Activated CD8-positive, alpha-beta memory T cell treated with anti-CD3 and anti-CD28 coated beads for 1 hour (primary cell): ENCODE results near the gene ZC3HAV1.
"Not testable (repeated sequence)": the region's sequence is repeated elsewhere in the genome, so short reads cannot be mapped to it uniquely, and the experiment has no call there.

Experiments used
- DNase-seq, 2 donors: peaks; one replicate each; pipeline ENCODE4 v3.0.0-alpha.2; 2020; ENCODE audit warnings: low read depth in 1 of 2; ENCODE audit errors: extremely low read depth in 1 of 2

Gene ZC3HAV1

DNA sequence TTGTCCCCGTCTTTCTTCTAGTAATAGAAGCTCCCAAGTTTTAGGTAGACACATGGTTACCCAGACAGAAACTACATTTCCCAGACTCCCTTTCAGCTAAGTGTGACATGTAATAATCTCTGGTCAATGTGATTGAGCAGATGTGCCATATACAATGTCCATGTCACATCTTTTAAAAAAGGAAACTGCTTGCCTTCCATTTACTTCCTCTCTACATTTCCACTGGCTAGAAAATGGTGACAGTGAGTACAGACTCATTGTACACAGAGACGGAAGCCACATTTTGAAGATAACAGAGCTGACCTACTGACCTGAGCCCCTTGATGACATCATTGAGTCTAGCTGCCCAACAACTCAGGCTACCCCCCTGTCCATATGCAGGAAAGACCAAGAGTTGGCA lies 21.3 kb downstream of the ZC3HAV1 start:
- no peak for DNase-seq

DNA sequence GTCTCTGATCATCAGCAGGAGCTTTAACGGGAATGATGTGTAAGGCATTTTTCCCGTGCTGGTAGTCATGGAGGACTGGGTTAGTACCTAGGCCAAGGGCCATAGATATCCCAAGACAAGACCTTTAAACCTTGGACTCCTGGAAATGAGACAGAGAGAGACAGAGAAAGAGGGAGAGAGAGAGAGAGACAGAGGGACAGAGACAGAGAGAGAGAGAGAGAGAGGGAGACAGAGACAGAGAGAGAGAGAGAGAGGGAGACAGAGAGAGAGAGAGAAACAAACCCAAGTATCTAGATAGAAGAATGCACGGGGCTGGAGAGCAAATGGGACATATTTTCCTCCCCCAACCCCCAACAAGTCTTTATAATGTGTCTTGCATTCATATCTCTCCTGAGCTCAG lies 22.3 kb downstream of the ZC3HAV1 start:
- DNase-seq: no peak

- DNase-seq: no peak
These were observed 23.1 kb downstream of the ZC3HAV1 start for GRCh38 chr7:139086454-139086853.

DNA sequence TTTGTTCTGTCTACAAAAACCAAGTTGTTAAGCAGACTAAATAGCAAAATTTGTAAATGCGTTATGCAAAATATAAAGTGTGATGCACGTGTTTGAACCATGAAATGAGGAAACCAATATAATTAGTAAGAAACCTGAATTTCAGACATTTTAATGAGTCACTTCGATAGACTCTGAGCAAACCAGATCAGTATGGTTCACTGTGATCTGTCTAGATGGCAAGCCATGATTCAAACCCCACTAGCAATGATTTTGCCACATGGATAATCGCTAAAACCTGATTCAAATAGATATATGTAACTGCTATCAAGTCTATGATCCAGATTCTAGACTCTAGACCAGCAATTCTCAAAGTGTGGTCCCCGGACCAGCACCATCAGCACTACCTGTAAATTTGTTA lies 24.8 kb downstream of the ZC3HAV1 start:
- DNase-seq: no peak

GRCh38 chr7:139081584-139081983 lies 27.9 kb downstream of the ZC3HAV1 start:
- DNase-seq: no peak

GRCh38 chr7:139080905-139081304 lies 28.6 kb downstream of the ZC3HAV1 start:
- DNase-seq: no peak

- DNase-seq: no peak
These were observed 29.7 kb downstream of the ZC3HAV1 start for GRCh38 chr7:139079861-139080260.

DNA sequence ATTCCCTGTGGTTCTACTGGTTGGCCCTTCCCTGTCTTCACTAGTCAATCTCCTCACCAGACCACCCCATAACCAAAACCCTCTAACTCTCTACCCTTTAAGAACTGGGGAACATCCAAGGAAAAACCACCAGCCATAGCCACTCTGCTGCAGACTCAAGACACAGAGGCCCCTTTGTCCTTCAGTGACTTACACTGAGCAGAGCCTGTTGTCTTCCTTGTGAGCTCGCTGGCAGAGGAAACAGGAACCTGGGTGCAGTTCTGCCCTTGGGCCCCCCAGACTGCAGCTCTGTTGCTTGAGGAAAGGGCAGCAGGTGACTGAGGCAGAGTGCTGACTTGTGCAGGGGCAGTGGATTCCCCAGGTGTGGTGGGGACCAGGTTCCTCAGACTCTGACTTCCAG lies 30.6 kb downstream of the ZC3HAV1 start:
- no peak for DNase-seq

- no peak for DNase-seq
These were observed 31.1 kb downstream of the ZC3HAV1 start for GRCh38 chr7:139078399-139078798.

DNA sequence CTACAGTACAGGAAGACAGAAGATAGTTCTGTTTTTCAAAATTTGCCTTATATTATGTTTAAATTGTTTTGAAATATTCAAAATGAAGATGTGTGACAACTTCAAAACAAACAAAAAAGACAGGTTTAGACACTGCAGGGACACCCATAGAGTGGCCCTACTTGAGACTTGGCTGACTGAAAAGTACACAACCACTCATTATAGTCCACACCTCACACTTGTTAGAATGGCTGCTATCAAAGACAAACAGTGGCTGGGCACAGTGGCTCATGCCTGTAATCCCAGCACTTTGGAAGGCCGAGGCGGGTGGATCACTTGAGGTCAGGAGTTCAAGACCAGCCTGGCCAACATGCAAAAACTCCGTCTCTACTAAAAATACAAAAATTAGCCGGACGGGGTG lies 31.8 kb downstream of the ZC3HAV1 start:
- DNase-seq: not testable (repeated sequence)

DNA sequence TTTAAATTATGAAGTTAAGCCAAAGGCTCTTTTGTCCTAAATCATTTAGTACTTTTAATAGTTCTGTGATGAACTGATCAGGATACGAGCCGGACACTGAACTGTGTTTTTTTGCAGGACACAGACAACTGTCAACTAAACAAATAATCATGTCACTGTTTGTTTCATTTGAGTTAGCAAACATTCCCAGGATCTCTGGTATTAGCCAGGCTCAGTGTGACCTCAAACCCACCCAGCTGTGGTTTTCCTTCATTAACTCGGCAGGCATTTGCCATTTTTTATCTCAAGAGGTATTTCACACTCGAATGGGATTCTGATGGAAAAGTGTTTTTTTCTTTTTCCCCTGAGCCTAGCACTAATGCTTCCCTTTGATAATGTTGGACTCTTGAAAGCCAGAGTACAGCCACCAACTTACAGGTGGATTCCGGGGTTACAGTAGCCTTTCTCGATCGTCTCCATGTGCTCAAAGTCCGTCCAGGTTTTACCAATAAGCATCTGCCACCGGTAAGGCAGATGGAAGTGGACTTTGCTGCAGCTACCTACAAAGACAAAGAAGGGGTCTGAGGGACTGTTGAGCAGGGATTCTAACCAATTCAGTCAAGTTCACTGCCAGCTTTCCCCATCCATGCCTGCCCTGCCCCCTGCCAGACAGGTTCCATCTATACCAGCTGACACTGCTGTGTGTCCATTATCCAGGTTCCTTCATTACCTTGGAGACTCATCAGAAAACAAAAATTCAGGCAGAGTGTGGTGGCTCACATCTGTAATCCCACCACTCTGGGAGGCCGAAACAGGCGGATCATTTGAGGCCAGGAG lies 33.4 kb downstream of the ZC3HAV1 start:
- DNase-seq: no peak

DNA sequence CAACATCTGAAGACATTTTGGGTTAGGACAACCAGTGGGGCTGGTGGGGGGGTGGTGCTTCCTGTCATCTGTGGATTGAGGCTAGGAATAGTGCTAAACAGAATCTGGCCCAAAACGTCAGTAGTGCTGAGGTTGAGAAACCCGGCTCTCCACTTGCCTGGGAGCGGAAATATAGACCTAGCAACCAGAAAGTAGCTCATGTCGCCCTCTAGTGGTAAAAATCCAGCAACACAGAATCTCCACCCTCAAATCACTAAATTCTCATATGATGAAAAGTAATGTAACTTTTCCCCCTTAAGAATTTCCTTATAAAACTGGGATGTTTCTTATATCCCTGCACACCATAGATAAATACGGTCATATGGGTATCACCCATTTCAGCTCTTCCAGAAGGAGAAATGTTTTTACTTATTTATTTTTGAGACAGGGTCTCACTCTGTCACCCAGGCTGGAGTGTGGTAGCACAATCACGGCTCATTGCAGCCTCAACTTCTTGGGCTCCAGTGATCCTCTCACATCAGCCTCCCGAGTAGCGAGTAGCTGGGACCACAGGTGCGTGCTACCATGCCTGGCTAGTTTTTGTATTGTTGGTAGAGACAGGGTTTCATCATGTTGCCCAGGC lies 34.4 kb downstream of the ZC3HAV1 start:
- peak; percentile 43 to 55 for DNase-seq

- DNase-seq: no peak
These were observed 36.7 kb downstream of the ZC3HAV1 start for GRCh38 chr7:139072796-139073195.

DNA sequence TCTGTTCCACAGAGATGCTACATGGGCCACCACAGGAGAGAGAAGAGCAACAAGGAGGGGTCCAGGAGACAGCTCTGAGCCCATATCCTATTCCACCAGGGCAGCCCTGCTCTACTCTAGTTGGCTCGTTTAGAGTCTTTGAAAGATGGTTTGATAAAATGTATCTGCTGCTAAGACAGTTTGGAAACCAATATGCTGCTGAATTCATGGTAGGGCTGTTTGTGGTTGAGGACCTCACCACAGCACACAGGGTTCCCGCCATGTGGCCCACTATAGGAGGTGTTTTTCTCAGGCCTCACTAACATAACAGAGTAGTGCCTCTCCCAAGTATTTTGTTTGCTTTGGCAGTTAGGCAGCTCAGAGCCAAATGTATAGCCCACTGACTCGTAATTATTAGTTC lies 37.8 kb downstream of the ZC3HAV1 start:
- no peak for DNase-seq

GRCh38 chr7:139068544-139069399 lies 40.7 kb downstream of the ZC3HAV1 start:
- DNase-seq: no peak

DNA sequence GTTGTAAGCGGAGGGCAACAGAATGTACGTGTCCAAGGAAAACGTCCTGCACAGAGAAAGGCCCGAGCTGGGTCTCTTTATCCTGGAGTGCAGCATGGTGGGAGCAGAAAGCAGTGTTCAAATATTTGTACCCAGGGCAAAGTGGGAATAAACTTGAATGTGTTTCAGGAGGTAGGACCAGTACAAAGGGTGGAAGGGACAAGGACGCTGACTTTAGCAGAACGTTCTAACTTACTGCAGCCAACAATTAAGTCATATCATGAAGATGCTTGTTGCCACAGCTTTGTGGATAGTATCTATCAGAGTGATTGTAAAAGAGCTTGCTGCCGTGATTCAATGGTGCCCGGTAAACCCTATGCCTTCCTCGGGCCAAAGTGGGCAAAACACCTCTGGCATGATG lies 43.2 kb downstream of the ZC3HAV1 start:
- no peak for DNase-seq

DNA sequence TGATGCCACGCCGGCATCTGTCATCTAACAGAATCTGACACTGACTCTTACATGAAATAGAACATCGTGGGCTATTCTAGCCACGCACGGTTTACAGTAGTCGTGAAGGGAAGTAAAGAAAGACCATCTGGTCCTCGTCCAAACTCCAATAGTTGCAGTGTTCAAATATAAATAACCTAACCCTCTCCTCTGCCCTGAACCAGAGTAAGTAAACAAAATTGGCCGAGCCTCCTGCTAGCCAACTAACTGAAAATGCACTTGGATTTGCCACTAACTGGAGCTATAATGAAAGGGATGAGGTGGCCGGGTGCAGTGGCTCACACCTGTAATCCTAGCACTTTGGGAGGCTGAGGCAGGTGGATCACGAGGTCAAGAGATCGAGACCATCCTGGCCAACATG lies 44.2 kb downstream of the ZC3HAV1 start:
- DNase-seq: no peak

DNA sequence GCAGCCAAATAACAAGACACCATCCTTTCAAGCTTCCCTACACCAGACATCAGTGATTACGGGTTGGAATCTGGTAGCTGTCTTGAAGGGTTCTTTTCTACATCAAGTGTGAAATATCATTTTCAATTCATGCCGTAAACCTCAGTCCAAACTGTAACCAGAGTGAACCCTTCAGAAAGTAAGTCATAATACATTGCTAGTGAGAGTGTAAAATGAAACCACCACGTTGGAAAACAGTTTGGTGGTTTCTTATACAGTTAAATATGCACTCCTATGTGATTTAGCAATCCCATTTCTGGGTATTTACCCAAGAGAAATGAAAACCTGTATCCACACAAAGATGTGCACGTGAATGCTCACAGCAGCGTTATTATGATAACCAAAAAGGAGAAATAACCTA lies 48.1 kb downstream of the ZC3HAV1 start:
- DNase-seq: no peak

GRCh38 chr7:139060695-139061237 lies 48.8 kb downstream of the ZC3HAV1 start:
- DNase-seq: no peak

DNA sequence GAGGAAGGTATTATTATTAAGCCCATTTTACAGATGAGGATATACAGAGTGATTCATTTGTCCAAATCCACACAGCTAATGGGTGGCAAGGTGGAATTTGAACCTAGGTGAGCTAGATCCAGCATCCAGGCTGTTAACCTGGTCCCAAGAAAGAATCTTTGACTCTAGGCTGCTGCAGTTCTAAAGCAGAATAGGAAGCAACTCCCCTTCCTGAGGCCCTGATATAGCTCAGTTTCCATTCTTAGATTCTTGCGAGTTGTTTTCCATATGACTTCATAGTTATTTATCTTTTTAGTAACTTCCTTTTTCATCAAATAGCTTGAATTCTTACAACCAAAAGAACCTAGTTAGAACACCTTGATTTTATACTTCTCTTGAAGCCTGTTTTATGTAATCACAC lies 49.6 kb downstream of the ZC3HAV1 start:
- DNase-seq: no peak

GRCh38 chr7:139058943-139059342 lies 50.6 kb downstream of the ZC3HAV1 start:
- no peak for DNase-seq
